Caco-2 (cell line): ENCODE results near the gene CERS6. TPM values are rescaled to one million over a fixed set of nuclear protein-coding genes. Genes with fewer than 3 reads are reported as not detected.

Source experiments
- BruUV-seq: library from RNA; stranded (reverse); fragments of 400-500 nt; replicated peaks from 2 replicates; lab custom pipeline; 2021; lab: Mats Ljungman, UMichigan
- CTCF ChIA-PET: fragments of 300-600 bp; sonication (Branson Sonifier 250); formaldehyde crosslinking; loops from one replicate; lab custom pipeline; 2022; ENCODE audit warnings: antibody characterized with exemption; lab: Charles Lee
- POLR2A ChIA-PET: fragments of 300-600 bp; sonication (Branson Sonifier 250); formaldehyde crosslinking; loops from one replicate; lab custom pipeline; 2022; ENCODE audit warnings: antibody characterized with exemption; lab: Charles Lee
- DNase-seq, 2 experiments: peaks; one replicate each; pipeline versions ENCODE4 v3.0.0 to v3.0.0-alpha.2; 2020 to 2022
- H3K27me3 ChIP-seq: replicated peaks from 2 replicates; pipeline ENCODE4 v1.6.0; 2011; ENCODE audit warnings: low read length; ENCODE audit not compliant: control insufficient read depth, insufficient read depth
- H3K36me3 ChIP-seq: 2 replicates; pipeline ENCODE4 v1.5.1; 2011; ENCODE audit warnings: low read length; ENCODE audit not compliant: control insufficient read depth, insufficient read depth
- H3K4me1 ChIP-seq: fragments of 250-450 bp; sonication (Bioruptor Pico); 2 replicates; pipeline ENCODE4 v1.5.1; 2020; ENCODE audit warnings: mild to moderate bottlenecking
- H3K4me3 ChIP-seq: 2 replicates; pipeline ENCODE4 v1.5.1; 2011; ENCODE audit warnings: low read depth, mild to moderate bottlenecking, control low read depth, low read length
- H3K9me3 ChIP-seq: fragments of 250-450 bp; sonication (Bioruptor Pico); 2 replicates; pipeline ENCODE4 v1.5.1; 2020; ENCODE audit warnings: mild to moderate bottlenecking, moderate library complexity
- H3K27ac Mint-ChIP-seq: one replicate; pipeline ENCODE4 v1.8.0; 2022; ENCODE audit warnings: mixed read lengths; ENCODE audit not compliant: unreplicated experiment
- H3K27me3 Mint-ChIP-seq: one replicate; pipeline ENCODE4 v1.8.0; 2022; ENCODE audit warnings: mixed read lengths; ENCODE audit not compliant: insufficient read depth, unreplicated experiment
- H3K36me3 Mint-ChIP-seq: one replicate; pipeline ENCODE4 v1.8.0; 2022; ENCODE audit warnings: mild to moderate bottlenecking, mixed read lengths; ENCODE audit not compliant: insufficient read depth, unreplicated experiment
- H3K4me1 Mint-ChIP-seq: one replicate; pipeline ENCODE4 v1.8.0; 2022; ENCODE audit warnings: low read depth, mixed read lengths; ENCODE audit not compliant: unreplicated experiment
- H3K4me3 Mint-ChIP-seq: one replicate; pipeline ENCODE4 v1.8.0; 2022; ENCODE audit warnings: mild to moderate bottlenecking, moderate library complexity, mixed read lengths; ENCODE audit not compliant: unreplicated experiment
- H3K9me3 Mint-ChIP-seq: one replicate; pipeline ENCODE4 v1.8.0; 2022; ENCODE audit warnings: mixed read lengths; ENCODE audit not compliant: unreplicated experiment
- intact Hi-C: fragments of 100-400 bp; cut with micrococcal nuclease; formaldehyde crosslinking; loops from one replicate; pipeline ENCODE4 v1.10.0; 2022; ENCODE audit not compliant: unreplicated experiment
- total RNA-seq: library from RNA; stranded (reverse); gene quantifications from 2 replicates; pipeline ENCODE4 v1.2.3, GENCODE V29; 2022
- TF ChIP-seq, protein P1 (sequence below), 2 experiments: fragments of 200-600 bp in 1 of 2; IDR thresholded peaks; 1 replicate in 1 of 2; 2 replicates in 1 of 2; pipeline versions ENCODE4 v1.5.1 to v1.8.0; 2011 to 2022; ENCODE audit warnings: antibody characterized with exemption in 1 of 2, control low read depth in 1 of 2, inconsistent platforms in 1 of 2, low read depth in 1 of 2, low read length in 1 of 2, mild to moderate bottlenecking in 1 of 2, moderate library complexity in 1 of 2; ENCODE audit not compliant: insufficient read depth in 1 of 2, severe bottlenecking in 1 of 2, unreplicated experiment in 1 of 2

The CERS6 gene
- total RNA-seq, 1 experiment from 2014 or later, result 32.7 TPM

DNA sequence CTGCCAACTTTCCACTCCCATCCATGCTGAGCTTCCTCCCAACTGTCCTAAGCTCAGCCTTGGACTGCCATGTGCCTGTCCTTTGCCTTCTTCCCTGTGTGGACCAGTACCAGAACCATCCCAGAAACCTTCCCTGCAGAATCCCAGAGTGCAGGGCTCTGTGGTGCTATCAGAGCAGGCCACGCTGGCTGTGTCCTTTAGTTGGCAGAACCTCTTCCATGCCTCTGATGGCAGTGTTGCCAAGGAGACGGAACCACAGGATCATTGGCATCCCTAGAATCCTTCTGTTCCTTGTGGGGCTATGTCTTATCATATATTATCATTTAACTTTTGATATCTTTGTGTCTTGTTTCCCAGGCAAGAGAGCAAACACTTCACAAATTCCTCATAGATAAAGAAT is 273.4 kb downstream of the CERS6 start:
- Histone ChIP-seq H3K27me3 (no peaks in the 10 kb centered on the region), H3K9me3 (no peaks in the 10 kb centered on the region), H3K36me3 (no peaks in the 10 kb centered on the region; the same call in 1 of the 2 replicates), H3K4me1 (peaks cover 6% of the 10 kb centered on the region; the same call in 1 of the 2 replicates), H3K4me3 (no peak overlapping the region)
- Mint-ChIP-seq H3K27ac (peak overlapping the region; percentile 14), H3K4me1 (peaks cover 10% of the 10 kb centered on the region), H3K4me3 (no peak overlapping the region), H3K9me3 (no peaks in the 10 kb centered on the region), H3K27me3 (no peaks in the 10 kb centered on the region), H3K36me3 (peaks cover 12% of the 10 kb centered on the region)
- POLR2A ChIA-PET, result no interaction called here
- intact Hi-C loops, result no loop called here
- no TSS peak for BruUV-seq
- CTCF ChIA-PET, result no interaction called here
- TF ChIP-seq, protein P1, sequence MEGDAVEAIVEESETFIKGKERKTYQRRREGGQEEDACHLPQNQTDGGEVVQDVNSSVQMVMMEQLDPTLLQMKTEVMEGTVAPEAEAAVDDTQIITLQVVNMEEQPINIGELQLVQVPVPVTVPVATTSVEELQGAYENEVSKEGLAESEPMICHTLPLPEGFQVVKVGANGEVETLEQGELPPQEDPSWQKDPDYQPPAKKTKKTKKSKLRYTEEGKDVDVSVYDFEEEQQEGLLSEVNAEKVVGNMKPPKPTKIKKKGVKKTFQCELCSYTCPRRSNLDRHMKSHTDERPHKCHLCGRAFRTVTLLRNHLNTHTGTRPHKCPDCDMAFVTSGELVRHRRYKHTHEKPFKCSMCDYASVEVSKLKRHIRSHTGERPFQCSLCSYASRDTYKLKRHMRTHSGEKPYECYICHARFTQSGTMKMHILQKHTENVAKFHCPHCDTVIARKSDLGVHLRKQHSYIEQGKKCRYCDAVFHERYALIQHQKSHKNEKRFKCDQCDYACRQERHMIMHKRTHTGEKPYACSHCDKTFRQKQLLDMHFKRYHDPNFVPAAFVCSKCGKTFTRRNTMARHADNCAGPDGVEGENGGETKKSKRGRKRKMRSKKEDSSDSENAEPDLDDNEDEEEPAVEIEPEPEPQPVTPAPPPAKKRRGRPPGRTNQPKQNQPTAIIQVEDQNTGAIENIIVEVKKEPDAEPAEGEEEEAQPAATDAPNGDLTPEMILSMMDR (IDR thresholded peaks at IDR 0.05; ENCODE audit: insufficient read depth in 1 of 2, low read depth in 1 of 2, low read length in 1 of 2, severe bottlenecking in 1 of 2, unreplicated experiment in 1 of 2), result no peak
- no peak for DNase-seq

DNA sequence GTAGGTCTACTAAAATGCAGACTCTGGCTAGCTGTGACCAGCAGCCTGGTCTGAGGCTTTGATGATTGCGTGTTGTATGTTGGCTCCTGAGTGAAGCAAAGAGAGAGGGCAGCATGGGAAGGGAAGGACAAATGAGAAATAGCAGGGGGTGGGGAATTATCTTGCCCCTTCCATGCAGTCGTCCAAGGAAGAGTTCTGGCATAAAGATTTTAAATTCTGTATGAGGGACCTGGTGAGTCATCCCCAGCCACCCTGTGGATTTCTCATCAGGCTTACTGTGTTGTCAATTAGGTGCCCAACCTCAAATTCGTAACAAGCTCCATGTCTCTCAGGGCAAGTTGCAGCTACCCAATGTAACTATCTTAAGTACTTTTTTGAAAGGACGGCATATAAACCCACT is 274.3 kb downstream of the CERS6 start:
- Histone ChIP-seq H3K36me3 (no peaks in the 10 kb centered on the region; the same call in 1 of the 2 replicates), H3K9me3 (no peaks in the 10 kb centered on the region), H3K4me1 (peaks cover 6% of the 10 kb centered on the region; the same call in 1 of the 2 replicates), H3K4me3 (no peak overlapping the region), H3K27me3 (no peaks in the 10 kb centered on the region)
- H3K4me1 Mint-ChIP-seq, result peaks cover 10% of the 10 kb centered on the region
- no TSS peak for BruUV-seq
- TF ChIP-seq, protein P1 (IDR thresholded peaks at IDR 0.05; ENCODE audit: insufficient read depth in 1 of 2, low read depth in 1 of 2, low read length in 1 of 2, severe bottlenecking in 1 of 2, unreplicated experiment in 1 of 2), result no peak
- ChIA-PET CTCF (no interaction called here), POLR2A (no interaction called here)
- intact Hi-C loops, result no loop called here
- peaks cover 10% of the 10 kb centered on the region for H3K36me3 Mint-ChIP-seq
- DNase-seq, result no peak
- no peaks in the 10 kb centered on the region for H3K27me3 Mint-ChIP-seq
- H3K27ac Mint-ChIP-seq, result no peak overlapping the region
- no peak overlapping the region for H3K4me3 Mint-ChIP-seq
- H3K9me3 Mint-ChIP-seq, result no peaks in the 10 kb centered on the region

DNA sequence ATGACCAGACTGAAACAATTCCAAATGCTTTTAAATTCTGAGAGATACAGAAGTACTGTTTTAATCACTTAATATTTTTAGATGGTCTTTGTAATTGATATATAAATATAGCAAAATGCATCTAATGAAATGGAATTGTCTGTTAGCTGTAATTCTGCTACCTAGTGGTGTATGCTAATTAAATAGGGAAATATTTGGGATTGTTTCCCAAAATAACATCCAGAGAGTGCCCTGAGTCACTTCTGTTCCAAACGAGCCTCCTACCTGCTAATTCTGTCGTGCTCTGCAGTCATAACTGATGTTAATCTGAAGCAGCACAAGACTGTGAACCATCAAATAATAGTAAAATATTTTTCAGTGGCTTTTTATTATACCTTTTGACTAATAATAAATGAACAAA is 274.9 kb downstream of the CERS6 start:
- intact Hi-C loops, result no loop called here
- Mint-ChIP-seq H3K4me3 (no peak overlapping the region), H3K36me3 (peaks cover 10% of the 10 kb centered on the region), H3K4me1 (peaks cover 10% of the 10 kb centered on the region), H3K9me3 (no peaks in the 10 kb centered on the region), H3K27ac (no peak overlapping the region), H3K27me3 (no peaks in the 10 kb centered on the region)
- CTCF ChIA-PET, result no interaction called here
- Histone ChIP-seq H3K27me3 (no peaks in the 10 kb centered on the region), H3K36me3 (no peaks in the 10 kb centered on the region; the same call in 1 of the 2 replicates), H3K9me3 (no peaks in the 10 kb centered on the region), H3K4me3 (no peak overlapping the region), H3K4me1 (peaks cover 6% of the 10 kb centered on the region; the same call in 1 of the 2 replicates)
- no peak for DNase-seq
- no TSS peak for BruUV-seq
- TF ChIP-seq, protein P1 (IDR thresholded peaks at IDR 0.05; ENCODE audit: insufficient read depth in 1 of 2, low read depth in 1 of 2, low read length in 1 of 2, severe bottlenecking in 1 of 2, unreplicated experiment in 1 of 2), result no peak
- POLR2A ChIA-PET, result no interaction called here
